GM10266 (cell line): ENCODE data around the gene GNPTAB.
"Not testable (repeated sequence)": the region's sequence is repeated elsewhere in the genome, so short reads cannot be mapped to it uniquely, and the experiment has no call there.

Experiments
- DNase-seq: peaks from one replicate; pipeline ENCODE4 v3.0.0; 2012; ENCODE audit errors: extremely low spot score
- TF ChIP-seq, protein P1 (sequence below): IDR thresholded peaks from 2 replicates; pipeline ENCODE4 v1.5.1; 2012; ENCODE audit warnings: mild to moderate bottlenecking, low read depth; ENCODE audit not compliant: control insufficient read depth, insufficient read depth; ENCODE audit errors: missing control alignments

Gene GNPTAB

DNA sequence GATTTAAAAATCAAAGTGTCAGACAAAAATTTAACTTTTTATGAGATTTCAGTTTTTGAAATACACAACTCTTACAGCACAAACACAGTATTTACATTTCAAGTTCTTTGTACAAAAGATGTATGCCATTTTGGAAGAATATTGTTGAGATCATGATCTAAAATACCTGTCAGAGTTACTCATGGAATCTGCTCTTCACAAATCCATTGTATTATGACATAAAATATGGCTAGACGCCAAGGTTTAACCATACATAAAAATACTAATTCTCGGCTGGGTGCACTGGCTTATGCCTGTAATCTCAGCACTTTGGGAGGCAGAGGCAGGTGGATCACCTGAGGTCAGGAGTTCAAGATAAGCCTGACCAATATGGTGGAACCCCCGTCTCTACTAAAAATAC is 85.3 kb downstream of the GNPTAB start:
- no peak for DNase-seq
- TF ChIP-seq, protein P1, sequence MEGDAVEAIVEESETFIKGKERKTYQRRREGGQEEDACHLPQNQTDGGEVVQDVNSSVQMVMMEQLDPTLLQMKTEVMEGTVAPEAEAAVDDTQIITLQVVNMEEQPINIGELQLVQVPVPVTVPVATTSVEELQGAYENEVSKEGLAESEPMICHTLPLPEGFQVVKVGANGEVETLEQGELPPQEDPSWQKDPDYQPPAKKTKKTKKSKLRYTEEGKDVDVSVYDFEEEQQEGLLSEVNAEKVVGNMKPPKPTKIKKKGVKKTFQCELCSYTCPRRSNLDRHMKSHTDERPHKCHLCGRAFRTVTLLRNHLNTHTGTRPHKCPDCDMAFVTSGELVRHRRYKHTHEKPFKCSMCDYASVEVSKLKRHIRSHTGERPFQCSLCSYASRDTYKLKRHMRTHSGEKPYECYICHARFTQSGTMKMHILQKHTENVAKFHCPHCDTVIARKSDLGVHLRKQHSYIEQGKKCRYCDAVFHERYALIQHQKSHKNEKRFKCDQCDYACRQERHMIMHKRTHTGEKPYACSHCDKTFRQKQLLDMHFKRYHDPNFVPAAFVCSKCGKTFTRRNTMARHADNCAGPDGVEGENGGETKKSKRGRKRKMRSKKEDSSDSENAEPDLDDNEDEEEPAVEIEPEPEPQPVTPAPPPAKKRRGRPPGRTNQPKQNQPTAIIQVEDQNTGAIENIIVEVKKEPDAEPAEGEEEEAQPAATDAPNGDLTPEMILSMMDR = no peak

DNA sequence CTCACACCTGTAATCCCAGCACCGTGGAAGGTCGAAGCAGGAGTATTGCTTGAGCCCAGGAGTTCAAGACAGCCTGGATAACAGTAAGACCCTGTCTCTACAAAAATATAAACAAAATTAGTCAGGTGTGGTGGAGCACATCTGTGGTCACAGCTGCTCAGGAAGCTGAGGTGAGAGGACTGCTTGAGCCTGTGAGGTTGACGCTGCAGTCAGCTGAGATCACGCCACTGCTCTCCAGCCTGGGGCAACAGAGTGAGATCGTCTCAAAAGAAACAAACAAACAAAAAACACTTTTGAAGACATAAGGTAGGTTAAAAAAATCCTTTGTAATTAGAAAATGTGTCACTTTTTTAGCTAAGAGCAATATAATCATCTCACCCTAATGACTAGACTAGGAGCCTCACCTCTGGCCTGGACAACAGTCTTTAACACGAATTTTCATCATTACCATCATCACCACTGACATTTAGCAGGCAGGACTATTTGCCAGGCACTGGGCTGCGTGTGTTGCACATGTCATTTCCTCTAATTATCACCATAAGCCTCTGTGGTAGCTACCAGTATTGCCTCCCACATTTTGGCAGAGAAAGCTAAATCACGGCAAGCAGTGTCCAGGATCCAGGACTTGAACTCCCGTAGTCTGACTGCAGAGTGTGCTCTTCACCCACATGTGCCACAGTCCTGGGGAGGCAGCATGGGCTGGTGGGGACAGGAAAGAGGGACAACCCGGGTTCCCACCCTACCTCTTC is 86.9 kb downstream of the GNPTAB start:
- TF ChIP-seq, protein P1 = no peak

DNA sequence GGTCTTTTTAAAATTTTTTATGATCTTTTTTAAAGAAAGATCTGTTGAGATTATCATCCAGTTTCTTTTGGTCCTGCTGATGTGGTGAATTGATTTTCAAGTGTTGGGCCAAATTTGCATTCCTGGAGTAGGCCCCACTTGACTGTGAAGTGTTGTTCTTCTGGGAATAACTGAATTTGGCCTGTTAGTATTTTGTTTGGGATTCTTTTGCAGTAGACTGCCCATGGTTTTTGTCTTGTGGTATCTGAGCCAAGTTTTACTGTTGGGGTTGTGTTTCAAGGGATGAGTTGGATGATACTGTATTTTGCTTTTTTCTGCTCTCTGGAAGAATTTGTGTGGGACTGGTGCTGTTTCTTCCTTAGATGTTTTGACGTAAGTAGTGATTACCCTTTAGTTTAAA is 87.5 kb downstream of the GNPTAB start:
- TF ChIP-seq, protein P1 = no peak
- no peak for DNase-seq

More for the DNA sequence above, 86.9 kb downstream of the GNPTAB start:
- DNase-seq = peak; percentile 35

DNA sequence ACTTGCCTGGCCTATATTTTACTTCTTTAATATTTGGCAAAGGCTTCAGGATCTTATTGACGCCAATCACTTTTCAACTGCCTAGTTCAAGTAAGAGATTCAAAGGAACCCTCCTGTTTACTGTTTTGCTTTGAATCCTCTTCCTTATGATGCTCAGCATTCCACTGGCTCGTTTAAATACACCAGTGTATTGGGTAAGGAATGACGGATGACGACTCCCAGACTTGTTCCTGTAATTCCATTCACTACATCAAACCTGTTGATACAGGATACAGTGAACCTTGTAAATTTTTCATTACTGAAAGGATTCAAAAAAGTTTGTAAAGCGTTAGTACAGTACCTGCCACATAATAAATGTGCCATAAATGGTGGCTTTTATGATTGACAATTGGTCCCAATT is 89.8 kb downstream of the GNPTAB start:
- TF ChIP-seq, protein P1 = no peak
- no peak for DNase-seq

DNA sequence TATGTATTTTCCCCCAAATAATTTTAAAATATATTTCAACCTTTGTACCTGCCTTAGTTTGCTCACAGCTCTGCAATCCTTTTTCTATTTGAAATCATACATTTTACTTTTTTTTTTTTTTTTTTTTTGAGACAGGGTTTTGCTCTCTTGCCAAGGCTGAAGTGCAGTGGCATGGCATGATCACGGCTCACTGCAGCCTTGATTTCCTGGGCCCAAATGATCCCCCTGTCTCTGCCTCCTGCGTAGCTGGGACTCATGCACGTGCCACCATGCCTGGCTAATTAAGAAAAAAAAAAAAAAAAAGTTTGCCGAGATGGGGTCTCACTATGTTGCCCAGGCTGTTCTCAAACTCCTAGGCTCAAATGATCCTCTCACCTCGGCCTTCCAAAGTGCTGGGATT is 90.2 kb downstream of the GNPTAB start:
- TF ChIP-seq, protein P1 = no peak
- DNase-seq = no peak

DNA sequence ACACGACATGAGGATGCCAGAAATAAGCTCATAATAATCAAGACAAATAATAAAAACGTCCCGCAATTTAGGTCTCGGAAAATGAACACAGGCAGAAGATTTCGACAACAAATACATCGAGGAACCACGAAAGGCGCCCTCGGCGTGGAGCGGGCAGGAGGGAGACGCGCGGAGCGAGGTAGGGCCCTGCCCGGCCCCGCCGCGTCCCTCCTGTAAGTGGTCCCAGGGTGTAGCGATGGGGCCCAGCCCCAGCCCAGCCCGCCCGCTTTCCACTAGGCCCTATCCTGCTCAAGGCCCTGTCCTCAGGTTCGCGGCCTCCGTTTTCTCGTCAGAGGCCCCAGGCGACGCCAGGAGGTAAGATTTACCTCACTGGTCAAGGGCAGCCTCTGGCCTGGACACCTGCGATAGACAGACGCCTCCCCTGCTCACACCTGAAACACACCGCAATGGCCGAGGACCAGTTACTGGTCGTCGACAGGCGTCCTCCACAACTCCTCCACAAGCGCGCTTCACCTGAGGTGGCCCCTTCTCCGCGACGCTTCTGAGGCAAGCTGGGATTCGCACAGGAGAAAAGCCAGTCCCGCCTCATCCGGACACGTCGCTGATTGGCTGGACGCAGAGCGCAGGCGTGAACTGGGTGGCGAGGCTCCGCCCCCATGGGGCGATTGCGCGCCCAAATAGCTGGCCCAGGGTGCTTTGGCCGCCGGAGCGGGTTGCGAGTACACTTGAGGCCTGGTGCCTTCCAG is 91.7 kb downstream of the GNPTAB start, which contains the start of gene SYCP3:
Gene SYCP3 (minus strand): TSS at position 543 of the 746 bp plus-strand sequence. CDS start 1,527 bp downstream, outside the sequence.
- TF ChIP-seq, protein P1 = no peak
- DNase-seq = no peak

DNA sequence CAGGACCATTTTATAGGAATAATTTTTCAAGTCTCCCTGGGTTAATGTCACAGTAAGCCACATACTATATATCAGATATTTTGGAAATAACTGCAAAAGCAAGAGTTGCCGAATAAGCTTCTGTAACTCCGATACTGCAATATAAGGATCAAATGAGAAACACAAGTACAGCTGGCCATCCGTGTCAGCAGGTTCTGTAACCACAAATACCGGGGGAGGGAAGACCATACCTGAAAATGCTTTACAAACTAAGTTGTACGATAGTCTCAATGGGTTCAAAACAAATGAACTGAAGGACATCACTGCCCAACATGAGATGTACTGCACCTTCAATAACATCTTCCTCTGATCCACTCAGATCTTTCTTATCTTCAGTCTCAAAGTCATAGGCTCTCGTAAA is 93.3 kb downstream of the GNPTAB start:
- TF ChIP-seq, protein P1 = no peak
- no peak for DNase-seq

DNA sequence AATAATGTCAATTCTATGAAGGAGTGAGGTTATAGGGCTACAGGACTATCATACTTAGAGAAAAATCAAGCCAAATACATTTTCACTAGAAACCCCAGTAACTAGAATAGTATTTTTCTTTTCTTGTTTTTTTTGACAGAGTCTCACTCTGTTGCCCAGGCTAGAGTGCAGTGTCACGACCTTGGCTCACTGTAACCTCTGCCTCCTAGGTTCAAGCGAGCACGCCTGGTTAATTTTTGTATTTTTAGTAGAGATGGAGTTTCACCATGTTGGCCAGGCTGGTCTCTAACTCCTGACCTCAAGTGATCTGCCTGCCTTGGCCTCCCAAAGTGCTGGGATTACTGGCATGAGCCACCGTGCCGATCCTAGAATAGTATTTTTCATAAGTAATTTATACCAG is 96.3 kb downstream of the GNPTAB start:
- DNase-seq = not testable (repeated sequence)
